Activated naive CD8-positive, alpha-beta T cell treated with anti-CD3 and anti-CD28 coated beads, Interleukin-2, amount 10 ng/mL, durations not matched to agents 7 days and 5 days (primary cell): Measurements from ENCODE around the gene ORC3. TPM values are rescaled to one million over a fixed set of nuclear protein-coding genes. Genes with fewer than 3 reads are reported as not detected.
"Not testable (repeated sequence)": the region's sequence is repeated elsewhere in the genome, so short reads cannot be mapped to it uniquely, and the experiment has no call there.

Source experiments
- ATAC-seq: fragments of 150-1000 bp; cut with Tn5 transposase; one replicate; pipeline ENCODE4 v1.10.0; 2021; ENCODE audit warnings: low read depth, moderate library complexity
- POLR2A ChIA-PET: fragments of 350-600 bp; sonication (Branson Sonifier 250); formaldehyde crosslinking; loops from one replicate; lab custom pipeline; 2021; ENCODE audit warnings: antibody characterized with exemption; lab: Charles Lee
- DNase-seq: peaks from one replicate; pipeline ENCODE4 v3.0.0; 2021
- H3K27ac Mint-ChIP-seq: one replicate; pipeline ENCODE4 v1.8.0; 2022; ENCODE audit warnings: mild to moderate bottlenecking, mixed read lengths
- H3K27me3 Mint-ChIP-seq: one replicate; pipeline ENCODE4 v1.8.0; 2022; ENCODE audit warnings: mild to moderate bottlenecking, moderate library complexity, mixed read lengths
- H3K36me3 Mint-ChIP-seq: one replicate; pipeline ENCODE4 v1.8.0; 2021; ENCODE audit warnings: mild to moderate bottlenecking, mixed read lengths
- H3K4me1 Mint-ChIP-seq: one replicate; pipeline ENCODE4 v1.8.0; 2021; ENCODE audit warnings: mixed read lengths
- H3K4me3 Mint-ChIP-seq: one replicate; pipeline ENCODE4 v1.8.0; 2022; ENCODE audit warnings: mild to moderate bottlenecking, moderate library complexity, mixed read lengths
- H3K9me3 Mint-ChIP-seq: one replicate; pipeline ENCODE4 v1.8.0; 2021; ENCODE audit warnings: mixed read lengths
- total RNA-seq, 2 experiments: library from RNA; stranded (reverse); gene quantifications; one replicate each; pipeline ENCODE4 v1.2.3, GENCODE V29; 2021

ORC3 gene
- total RNA-seq, 2 experiments from 2014 or later, result 28.2 to 32.2 TPM

DNA sequence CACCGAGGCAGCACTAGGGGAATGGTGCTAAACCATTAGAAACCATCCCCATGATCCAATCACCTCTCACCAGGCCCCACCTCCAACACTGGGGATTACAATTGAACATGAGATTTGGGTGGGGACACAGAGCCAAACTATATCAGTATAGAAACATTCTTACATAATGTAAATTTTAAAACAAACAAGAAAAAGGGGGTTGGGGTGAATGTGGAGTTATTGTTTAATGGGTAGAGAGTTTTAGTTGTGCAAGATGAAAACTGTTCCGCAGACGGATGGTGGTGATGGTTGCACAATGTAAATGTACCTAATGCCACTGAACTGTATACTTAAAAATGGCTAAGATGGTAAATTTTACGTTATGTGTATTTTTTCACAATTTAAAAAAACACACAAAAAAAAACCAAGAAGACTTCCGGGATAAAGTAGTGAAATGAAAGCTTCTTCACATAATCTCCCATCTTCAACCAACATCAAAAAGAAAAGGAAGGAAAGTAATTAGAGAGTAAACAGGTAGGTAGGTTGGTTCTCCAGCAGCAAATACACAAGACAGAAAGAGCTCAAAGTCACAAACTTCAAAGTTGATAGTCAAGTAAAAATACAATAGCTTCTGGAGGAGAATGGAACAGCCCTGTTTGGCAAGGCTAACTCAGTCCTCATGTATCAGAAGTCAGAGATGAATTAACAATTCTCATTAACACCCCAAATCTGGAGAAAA, 16.5 kb upstream of the ORC3 start:
- DNase-seq (no peak), ATAC-seq (no peak)
- H3K27me3 Mint-ChIP-seq, result no peaks in the 10 kb centered on the region
- H3K4me3 Mint-ChIP-seq, result no peak overlapping the region
- H3K4me1 Mint-ChIP-seq, result peaks cover 19% of the 10 kb centered on the region
- POLR2A ChIA-PET, result interaction anchor here (0.6 kb wide), 1 partner anchor 283 kb away, joined by 3 read pairs; no protein-coding TSS in a partner anchor
- H3K36me3 Mint-ChIP-seq, result peaks cover 31% of the 10 kb centered on the region
- H3K27ac Mint-ChIP-seq, result no peak overlapping the region
- H3K9me3 Mint-ChIP-seq, result peaks cover 4% of the 10 kb centered on the region

DNA sequence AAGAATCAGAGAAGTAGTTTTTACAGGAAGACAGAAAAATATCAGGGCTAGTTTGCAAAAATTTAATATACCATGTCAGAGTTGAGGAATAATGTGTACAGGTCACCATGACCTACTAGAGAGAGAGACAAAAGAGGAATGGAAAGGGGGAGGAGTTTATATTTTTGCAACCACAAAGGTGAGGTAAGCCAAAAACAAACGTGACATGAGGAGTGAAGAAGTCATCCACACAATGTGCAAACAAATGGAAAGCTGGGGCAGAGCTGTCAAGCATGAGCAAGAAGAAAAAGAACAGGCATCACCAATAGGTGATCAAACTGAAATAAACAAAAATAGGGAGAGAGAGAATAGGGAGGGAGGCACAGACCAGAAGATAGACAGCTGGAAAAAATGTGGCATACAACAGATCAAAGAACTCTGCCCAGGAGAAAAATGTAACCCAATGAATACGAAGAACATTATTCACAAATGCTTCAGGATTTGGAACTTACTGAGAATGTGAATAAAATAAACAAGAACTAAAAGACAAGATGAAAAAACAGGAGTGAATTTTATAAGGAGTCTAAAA, 15.6 kb upstream of the ORC3 start:
- DNase-seq (no peak), ATAC-seq (peak; percentile 30)
- Mint-ChIP-seq H3K36me3 (peaks cover 31% of the 10 kb centered on the region), H3K4me3 (no peak overlapping the region), H3K27me3 (no peaks in the 10 kb centered on the region), H3K4me1 (peaks cover 19% of the 10 kb centered on the region), H3K27ac (no peak overlapping the region), H3K9me3 (peaks cover 4% of the 10 kb centered on the region)
- POLR2A ChIA-PET, result interaction anchor here (0.6 kb wide), 1 partner anchor 284 kb away, joined by 3 read pairs; no protein-coding TSS in a partner anchor

- DNase-seq (no peak), ATAC-seq (no peak)
- Mint-ChIP-seq H3K27me3 (no peaks in the 10 kb centered on the region), H3K9me3 (peaks cover 4% of the 10 kb centered on the region), H3K36me3 (peaks cover 37% of the 10 kb centered on the region), H3K4me3 (no peak overlapping the region), H3K4me1 (peaks cover 19% of the 10 kb centered on the region), H3K27ac (no peak overlapping the region)
- POLR2A ChIA-PET, result no interaction called here
Observed at GRCh38 chr6:87575423-87575822, 14.5 kb upstream of the ORC3 start.

- POLR2A ChIA-PET, result no interaction called here
- Mint-ChIP-seq H3K27ac (no peak overlapping the region), H3K36me3 (peaks cover 38% of the 10 kb centered on the region), H3K27me3 (no peaks in the 10 kb centered on the region), H3K4me3 (no peak overlapping the region), H3K9me3 (no peaks in the 10 kb centered on the region), H3K4me1 (peaks cover 21% of the 10 kb centered on the region)
- ATAC-seq (no peak), DNase-seq (no peak)
Observed at GRCh38 chr6:87583822-87584221, 6.1 kb upstream of the ORC3 start.

- H3K4me3 Mint-ChIP-seq, result no peak overlapping the region
- H3K27ac Mint-ChIP-seq, result no peak overlapping the region
- H3K4me1 Mint-ChIP-seq, result peaks cover 32% of the 10 kb centered on the region
- DNase-seq (no peak), ATAC-seq (no peak)
- no peaks in the 10 kb centered on the region for H3K9me3 Mint-ChIP-seq
- H3K36me3 Mint-ChIP-seq, result peaks cover 37% of the 10 kb centered on the region
- POLR2A ChIA-PET, result no interaction called here
- H3K27me3 Mint-ChIP-seq, result no peaks in the 10 kb centered on the region
Observed at GRCh38 chr6:87586371-87587077, 3.4 kb upstream of the ORC3 start.

DNA sequence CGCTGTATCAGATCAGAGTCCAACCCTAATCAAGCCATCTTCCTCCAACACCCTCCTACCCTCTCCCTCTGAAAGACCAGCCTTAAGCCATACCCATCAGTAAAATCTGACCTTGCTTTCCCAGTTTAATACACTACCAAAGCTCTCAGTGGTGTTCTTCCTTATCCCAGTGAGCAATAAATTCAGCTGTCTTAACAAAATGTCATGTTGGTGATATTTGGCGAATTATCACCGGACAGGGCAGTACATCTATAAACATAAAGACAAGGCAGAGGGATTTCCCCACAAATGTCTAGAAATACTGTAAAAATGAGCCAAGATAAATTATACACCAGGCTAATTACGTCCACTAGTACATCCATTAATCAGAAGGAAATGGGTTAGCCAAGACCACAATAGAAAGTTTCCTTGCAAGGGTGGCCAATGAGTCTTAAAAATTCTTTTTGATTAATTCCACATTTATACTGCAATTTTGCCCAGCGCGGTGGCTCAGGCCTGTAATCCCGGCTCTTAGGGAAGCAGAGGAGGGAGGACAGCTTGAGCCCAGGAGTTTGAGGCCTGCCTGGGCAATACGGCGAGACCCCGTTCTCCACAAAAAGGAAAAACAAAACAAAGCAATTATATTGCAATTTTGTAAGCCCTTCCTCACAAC, 1.1 kb upstream of the ORC3 start:
- H3K27ac Mint-ChIP-seq, result peak overlapping the region; percentile 90
- H3K27me3 Mint-ChIP-seq, result no peaks in the 10 kb centered on the region
- POLR2A ChIA-PET, result interaction anchor here (0.7 to 1.8 kb wide), 6 partner anchors 15 to 116 kb away, joined by 3 to 5 read pairs (median 4); partner anchors contain the start of gene AKIRIN2
- no peak for DNase-seq
- H3K4me3 Mint-ChIP-seq, result peak overlapping the region; percentile 91
- H3K36me3 Mint-ChIP-seq, result peaks cover 28% of the 10 kb centered on the region
- H3K4me1 Mint-ChIP-seq, result peaks cover 38% of the 10 kb centered on the region
- no peaks in the 10 kb centered on the region for H3K9me3 Mint-ChIP-seq
- no peak for ATAC-seq

DNA sequence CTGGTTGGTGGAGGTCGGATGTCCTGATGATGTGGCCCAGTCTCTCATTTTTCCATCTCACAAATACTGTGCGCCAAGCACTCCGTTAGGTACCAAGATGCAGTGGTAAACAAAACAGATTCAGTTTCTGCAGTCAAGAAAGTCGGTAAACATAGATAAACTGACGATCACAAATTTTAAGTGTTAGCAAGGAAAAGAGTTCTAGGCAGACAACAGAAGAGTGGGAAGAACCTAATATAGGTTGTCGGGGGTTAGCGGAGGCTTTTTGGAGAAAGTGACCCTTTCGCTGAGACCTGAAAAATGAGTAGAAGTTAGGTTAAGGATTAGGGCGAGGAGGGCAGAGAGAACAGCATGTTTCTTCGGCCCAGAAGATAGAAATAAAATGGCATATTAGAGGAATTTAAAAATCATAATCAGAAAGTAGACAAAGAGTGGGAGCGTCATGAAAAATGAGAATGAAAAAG, 514 bp downstream of the ORC3 start:
- H3K36me3 Mint-ChIP-seq, result peaks cover 32% of the 10 kb centered on the region
- peak overlapping the region; percentile 90 for H3K27ac Mint-ChIP-seq
- no peaks in the 10 kb centered on the region for H3K27me3 Mint-ChIP-seq
- POLR2A ChIA-PET, result interaction anchor here (1.1 to 1.8 kb wide), 4 partner anchors 9 to 112 kb away, joined by 3 to 5 read pairs (median 4); partner anchors contain the start of gene AKIRIN2
- H3K4me1 Mint-ChIP-seq, result peaks cover 33% of the 10 kb centered on the region
- peak overlapping the region; percentile 91 for H3K4me3 Mint-ChIP-seq
- ATAC-seq, result no peak
- H3K9me3 Mint-ChIP-seq, result no peaks in the 10 kb centered on the region
- no peak for DNase-seq

GRCh38 chr6:87590990-87591389, 1.1 kb downstream of the ORC3 start:
- H3K27me3 Mint-ChIP-seq, result no peaks in the 10 kb centered on the region
- POLR2A ChIA-PET, result interaction anchor here (1.1 to 1.4 kb wide), 2 partner anchors 10 to 111 kb away, joined by 3 to 5 read pairs; partner anchors contain the start of gene AKIRIN2
- peaks cover 30% of the 10 kb centered on the region for H3K36me3 Mint-ChIP-seq
- DNase-seq (no peak), ATAC-seq (no peak)
- H3K4me1 Mint-ChIP-seq, result peaks cover 30% of the 10 kb centered on the region
- H3K27ac Mint-ChIP-seq, result peak overlapping the region; percentile 90
- H3K9me3 Mint-ChIP-seq, result no peaks in the 10 kb centered on the region
- H3K4me3 Mint-ChIP-seq, result peak overlapping the region; percentile 91

DNA sequence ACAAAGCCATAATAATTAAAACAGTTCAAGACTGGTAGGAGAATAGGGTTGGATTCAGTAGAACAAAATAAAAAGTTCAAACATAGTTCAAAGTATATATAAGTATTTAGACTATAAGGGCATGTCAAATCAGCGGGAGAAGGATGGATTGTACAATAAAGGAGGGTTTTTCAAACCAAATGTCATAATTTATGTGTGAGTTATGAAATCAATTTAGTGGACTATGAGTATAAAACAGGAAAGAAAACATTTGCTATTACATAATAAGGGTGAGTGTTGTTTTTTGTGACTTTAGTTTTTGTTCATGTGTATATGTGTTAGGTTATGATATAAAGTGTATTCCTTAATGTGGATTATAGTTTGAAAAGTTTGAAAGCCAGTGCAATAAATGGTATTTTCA, 10.6 kb downstream of the ORC3 start:
- no peaks in the 10 kb centered on the region for H3K27me3 Mint-ChIP-seq
- ATAC-seq, result no peak

DNA sequence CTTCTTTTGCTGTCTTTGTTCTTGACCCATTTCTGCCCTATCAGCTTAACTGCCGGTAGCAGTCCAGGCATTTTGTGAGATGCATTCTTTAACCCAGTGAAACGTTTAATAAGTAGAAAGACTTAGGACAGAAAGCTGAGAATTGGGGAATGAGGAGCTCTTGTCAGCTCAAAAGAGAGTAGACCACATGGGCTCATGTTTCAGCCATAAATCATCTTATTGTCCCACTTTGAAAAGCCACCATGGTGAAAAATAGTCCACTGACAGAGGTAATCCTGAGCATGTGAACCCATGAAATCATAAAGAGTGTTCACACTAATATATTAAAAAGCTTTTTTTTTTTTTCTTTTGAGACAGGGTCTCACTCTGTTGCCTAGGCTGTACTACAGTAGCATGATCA, 16.3 kb downstream of the ORC3 start:
- H3K36me3 Mint-ChIP-seq, result peaks cover 9% of the 10 kb centered on the region
- POLR2A ChIA-PET, result interaction anchor here (1.1 kb wide), 1 partner anchor 16 kb away, joined by 4 read pairs; the partner anchor contains the start of genes ORC3 and RARS2
- no peak for DNase-seq
- no peaks in the 10 kb centered on the region for H3K4me1 Mint-ChIP-seq
- no peak for ATAC-seq
- no peak overlapping the region for H3K27ac Mint-ChIP-seq
- no peaks in the 10 kb centered on the region for H3K27me3 Mint-ChIP-seq
- no peaks in the 10 kb centered on the region for H3K9me3 Mint-ChIP-seq
- no peak overlapping the region for H3K4me3 Mint-ChIP-seq

More for the DNA sequence above, 10.6 kb downstream of the ORC3 start:
- DNase-seq, result no peak
- Mint-ChIP-seq H3K27ac (no peak overlapping the region), H3K9me3 (no peaks in the 10 kb centered on the region), H3K36me3 (peaks cover 5% of the 10 kb centered on the region), H3K4me3 (no peak overlapping the region), H3K4me1 (no peaks in the 10 kb centered on the region)
- POLR2A ChIA-PET, result no interaction called here

DNA sequence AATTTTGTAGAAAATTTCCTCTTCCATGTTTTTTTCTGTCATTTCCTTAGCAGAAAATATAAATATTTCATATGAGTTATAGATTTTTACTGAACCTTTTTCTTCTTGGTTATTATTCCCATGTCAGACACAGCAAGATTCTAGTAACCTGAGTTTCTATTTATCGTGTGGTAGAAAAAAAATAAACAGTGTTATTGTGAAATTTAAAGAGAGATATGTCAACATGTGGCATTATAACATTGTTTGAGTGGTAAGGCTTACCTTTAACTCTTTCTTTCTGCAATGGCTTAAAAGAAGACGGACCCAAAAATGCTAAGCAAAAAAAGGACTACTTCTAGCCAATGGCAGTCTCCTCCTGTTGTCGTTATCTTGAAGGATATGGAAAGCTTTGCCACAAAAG, 18.9 kb downstream of the ORC3 start:
- ATAC-seq, result no peak
- Mint-ChIP-seq H3K36me3 (peaks cover 24% of the 10 kb centered on the region), H3K27ac (no peak overlapping the region), H3K9me3 (peaks cover 3% of the 10 kb centered on the region), H3K27me3 (no peaks in the 10 kb centered on the region), H3K4me3 (no peak overlapping the region), H3K4me1 (no peaks in the 10 kb centered on the region)
- POLR2A ChIA-PET, result no interaction called here
- DNase-seq, result no peak

GRCh38 chr6:87613018-87613417, 23.1 kb downstream of the ORC3 start:
- POLR2A ChIA-PET, H3K9me3 Mint-ChIP-seq, H3K27me3 Mint-ChIP-seq, DNase-seq, H3K4me3 Mint-ChIP-seq, H3K27ac Mint-ChIP-seq, H3K4me1 Mint-ChIP-seq, ATAC-seq: not testable (repeated sequence)
- H3K36me3 Mint-ChIP-seq, result peaks cover 32% of the 10 kb centered on the region

DNA sequence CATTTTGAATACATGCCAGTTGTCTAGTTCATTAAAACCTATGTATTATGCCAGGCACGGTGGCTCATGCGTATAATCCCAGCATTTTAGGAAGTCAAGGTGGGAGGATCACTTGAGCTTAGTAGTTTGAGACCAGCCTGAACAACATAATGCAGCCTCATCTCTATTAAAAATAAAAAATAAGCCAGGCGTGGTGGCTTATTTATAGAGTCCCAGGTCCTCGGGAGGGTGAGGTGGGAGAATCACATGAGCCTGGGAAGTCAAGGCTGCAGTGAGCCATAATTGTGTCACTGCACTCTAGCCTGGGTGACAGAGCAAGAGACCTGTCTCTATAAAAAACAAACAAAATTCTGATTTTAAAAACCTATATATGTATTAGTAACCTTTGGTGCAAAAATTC, 27.5 kb downstream of the ORC3 start:
- Mint-ChIP-seq H3K27me3 (no peaks in the 10 kb centered on the region), H3K4me3 (no peak overlapping the region), H3K27ac (no peak overlapping the region), H3K36me3 (peaks cover 41% of the 10 kb centered on the region), H3K9me3 (peaks cover 3% of the 10 kb centered on the region), H3K4me1 (peaks cover 4% of the 10 kb centered on the region)
- no peak for ATAC-seq
- no peak for DNase-seq
- POLR2A ChIA-PET, result no interaction called here
